GM10266 (cell line): ENCODE data around the gene MRPS35.

ENCODE experiments used
- DNase-seq: peaks from one replicate; pipeline ENCODE4 v3.0.0; 2012; ENCODE audit errors: extremely low spot score
- TF ChIP-seq, protein P1 (sequence below): IDR thresholded peaks from 2 replicates; pipeline ENCODE4 v1.5.1; 2012; ENCODE audit warnings: mild to moderate bottlenecking, low read depth; ENCODE audit not compliant: control insufficient read depth, insufficient read depth; ENCODE audit errors: missing control alignments

MRPS35 gene

DNA sequence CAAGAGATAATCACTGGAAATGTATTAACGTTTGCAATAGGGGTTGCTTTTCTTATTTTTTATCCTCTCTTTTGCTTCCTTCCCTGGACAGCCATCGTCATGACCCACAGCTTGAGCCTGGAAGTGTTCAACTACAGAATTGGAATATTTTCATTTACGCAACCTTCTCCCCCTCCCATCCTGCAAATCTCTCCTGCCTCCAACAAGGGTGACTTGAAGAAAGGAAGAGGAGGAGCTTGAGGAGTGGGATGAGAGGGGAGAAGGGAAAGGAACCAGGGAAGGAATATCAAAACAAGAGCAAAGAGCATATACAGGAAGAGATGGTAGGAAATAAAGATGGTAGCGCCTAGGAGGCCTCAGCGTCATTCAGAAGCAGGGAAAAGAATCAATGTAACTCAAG is 71.0 kb downstream of the MRPS35 start:
- TF ChIP-seq, protein P1, sequence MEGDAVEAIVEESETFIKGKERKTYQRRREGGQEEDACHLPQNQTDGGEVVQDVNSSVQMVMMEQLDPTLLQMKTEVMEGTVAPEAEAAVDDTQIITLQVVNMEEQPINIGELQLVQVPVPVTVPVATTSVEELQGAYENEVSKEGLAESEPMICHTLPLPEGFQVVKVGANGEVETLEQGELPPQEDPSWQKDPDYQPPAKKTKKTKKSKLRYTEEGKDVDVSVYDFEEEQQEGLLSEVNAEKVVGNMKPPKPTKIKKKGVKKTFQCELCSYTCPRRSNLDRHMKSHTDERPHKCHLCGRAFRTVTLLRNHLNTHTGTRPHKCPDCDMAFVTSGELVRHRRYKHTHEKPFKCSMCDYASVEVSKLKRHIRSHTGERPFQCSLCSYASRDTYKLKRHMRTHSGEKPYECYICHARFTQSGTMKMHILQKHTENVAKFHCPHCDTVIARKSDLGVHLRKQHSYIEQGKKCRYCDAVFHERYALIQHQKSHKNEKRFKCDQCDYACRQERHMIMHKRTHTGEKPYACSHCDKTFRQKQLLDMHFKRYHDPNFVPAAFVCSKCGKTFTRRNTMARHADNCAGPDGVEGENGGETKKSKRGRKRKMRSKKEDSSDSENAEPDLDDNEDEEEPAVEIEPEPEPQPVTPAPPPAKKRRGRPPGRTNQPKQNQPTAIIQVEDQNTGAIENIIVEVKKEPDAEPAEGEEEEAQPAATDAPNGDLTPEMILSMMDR = no peak
- no peak for DNase-seq

DNA sequence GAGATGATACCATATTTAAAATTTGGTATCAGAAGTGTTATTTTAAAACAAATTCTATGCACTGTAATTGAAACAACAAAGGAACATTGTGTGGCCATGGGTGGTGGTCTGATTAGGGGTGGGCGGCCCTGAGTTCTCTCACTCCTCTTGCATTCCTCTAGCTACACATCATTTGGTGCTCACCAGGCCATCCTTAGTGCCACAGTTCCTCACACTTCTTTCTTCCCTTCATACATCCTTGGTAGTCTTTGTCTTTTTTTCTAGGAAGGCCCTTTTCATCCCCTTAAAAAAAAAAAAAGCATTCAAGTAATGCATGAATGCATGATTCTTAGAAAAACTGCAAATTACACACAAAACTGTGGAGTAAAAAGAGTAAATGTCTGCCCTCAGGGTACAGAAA is 71.8 kb downstream of the MRPS35 start:
- DNase-seq = no peak
- TF ChIP-seq, protein P1 = no peak

DNA sequence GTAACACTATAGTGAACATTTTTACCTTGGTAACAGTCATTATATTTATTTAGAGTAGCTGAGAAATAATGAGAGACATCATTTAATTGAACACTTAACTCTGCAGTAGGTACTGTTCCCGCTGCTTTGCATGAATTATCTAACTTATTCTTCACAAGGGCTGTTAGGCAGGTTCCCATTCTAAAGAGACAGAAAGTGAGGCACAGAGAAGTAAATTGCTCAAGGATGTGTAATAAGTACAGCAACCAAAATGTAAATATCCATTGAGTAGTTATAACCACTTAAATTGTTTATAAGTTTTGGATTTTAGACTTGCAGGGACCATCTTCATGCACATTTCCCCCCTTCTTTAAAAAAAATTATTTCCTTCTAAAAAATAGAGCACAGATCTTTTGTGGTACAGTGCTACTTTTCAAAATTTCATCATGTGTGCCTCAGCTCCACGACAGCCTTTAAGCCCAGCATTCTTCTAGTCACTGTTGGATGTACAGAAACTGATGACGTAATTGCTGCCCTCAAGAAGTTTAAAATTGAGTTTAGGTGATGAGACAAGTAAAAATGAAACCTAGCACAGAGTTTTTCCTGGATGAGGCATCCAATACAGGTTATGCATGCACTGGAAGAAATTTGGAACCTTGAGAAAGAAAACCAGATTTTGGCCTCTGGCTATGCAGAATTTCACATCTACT is 75.4 kb downstream of the MRPS35 start:
- no peak for DNase-seq
- TF ChIP-seq, protein P1 = no peak

DNA sequence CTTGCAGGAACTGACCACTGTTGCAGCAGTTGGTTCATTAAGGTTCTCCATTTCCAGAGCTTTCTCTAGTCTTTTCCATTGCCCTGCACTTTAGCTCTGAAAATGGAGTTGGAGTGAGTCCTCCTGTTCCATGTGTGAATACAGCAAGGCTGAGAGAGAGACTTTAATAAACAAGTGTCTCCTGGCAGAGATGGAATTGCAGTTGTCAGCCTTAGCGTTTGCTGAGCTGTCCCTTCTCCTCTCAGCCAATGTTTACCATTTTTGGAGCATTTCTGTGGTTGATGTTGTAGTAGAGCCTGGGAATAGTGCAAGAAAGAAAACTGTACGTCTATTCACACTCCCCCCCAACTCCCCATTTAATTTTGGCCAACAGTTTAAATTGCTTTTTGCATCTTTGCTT is 76.9 kb downstream of the MRPS35 start:
- no peak for DNase-seq
- TF ChIP-seq, protein P1 = no peak

DNA sequence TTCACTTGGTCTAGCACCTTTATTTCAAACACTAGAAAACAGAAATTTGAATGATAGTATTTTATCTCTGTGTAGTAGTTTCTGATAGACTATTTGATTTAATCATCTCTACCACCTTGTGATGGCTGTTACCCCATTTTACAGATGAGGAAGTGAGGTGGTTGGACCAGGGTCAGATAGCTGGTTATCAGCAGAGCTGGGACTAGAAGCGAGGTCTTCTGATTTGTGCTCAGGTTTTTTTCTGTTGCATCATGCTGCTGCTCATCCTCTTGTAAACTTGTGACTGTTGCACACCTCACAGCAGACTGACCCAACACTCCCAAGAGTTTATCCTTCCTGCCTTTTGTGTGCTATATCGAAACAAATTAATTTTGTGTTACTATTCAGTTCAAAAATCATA is 79.5 kb downstream of the MRPS35 start:
- TF ChIP-seq, protein P1 = no peak

DNA sequence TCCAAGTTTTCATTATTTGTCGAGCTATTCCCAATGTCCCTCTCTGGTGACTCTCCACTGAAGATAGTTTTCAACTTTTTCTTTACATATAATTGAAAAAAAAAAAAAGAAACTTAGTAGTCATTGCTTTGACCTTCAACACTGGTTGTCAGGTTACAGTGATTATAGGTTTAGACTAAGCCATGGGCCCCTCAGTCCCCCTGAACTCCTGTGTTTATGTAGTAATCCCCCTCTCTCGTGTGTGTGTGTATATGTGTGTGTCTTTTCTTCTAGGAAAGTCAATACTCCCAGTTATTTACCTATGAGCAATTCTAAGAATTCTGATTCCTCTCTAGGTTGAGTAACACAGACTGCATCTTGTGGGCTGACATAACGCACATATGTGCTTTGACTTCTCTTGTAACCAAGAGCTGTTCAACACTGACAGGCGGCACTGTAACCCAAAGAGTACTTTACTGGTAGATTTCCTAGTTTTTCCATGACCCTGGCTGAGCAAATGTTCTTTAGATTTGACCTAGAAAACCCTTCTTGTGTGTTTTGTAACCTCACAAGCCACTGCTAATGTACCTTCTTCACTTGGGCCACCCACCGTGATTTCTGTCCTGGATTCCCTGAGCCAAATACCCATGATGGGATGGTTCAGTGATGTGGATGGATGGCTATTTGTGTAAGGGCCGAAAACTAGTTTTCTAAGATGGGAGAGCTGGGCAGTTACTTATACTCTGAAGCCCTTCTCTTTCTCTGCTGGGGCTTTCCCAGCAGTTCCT is 84.4 kb downstream of the MRPS35 start:
- TF ChIP-seq, protein P1 = no peak
- no peak for DNase-seq

More for the DNA sequence above, 79.5 kb downstream of the MRPS35 start:
- DNase-seq = no peak

DNA sequence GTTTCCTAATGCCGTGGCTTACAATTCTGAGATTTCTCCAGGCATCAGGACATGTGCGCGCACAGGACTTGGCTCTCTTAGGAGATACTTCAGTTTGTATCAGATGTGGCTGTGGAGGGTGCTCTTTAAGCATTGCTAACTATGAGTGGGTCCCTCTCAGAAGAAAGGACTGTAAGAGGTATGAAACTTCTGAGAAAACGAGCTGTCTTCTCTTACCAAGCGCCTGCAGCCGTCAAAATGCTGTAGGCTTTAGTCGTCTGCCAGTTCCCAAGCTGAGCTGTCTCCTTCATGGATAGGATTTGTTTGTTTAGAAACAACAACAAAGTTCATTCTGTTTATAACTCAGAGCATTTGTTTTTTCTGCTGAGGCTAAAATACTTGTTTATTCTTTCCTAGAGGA is 85.5 kb downstream of the MRPS35 start:
- TF ChIP-seq, protein P1 = no peak
- no peak for DNase-seq
